Heart left ventricle (tissue), 16 donors: ENCODE measurements around the gene CHD9. TPM values are rescaled to one million over a fixed set of nuclear protein-coding genes. Genes with fewer than 3 reads are reported as not detected.

Experiments
- ATAC-seq, 4 donors: fragments of 200-7000 bp; cut with Tn5 transposase; one replicate each; pipeline ENCODE4 v1.9.1; 2020 to 2022; ENCODE audit warnings: moderate library complexity in 4 of 4, mild to moderate bottlenecking in 3 of 4, moderate number of reproducible peaks in 1 of 4
- DNase-seq, 5 donors: peaks; one replicate each; pipeline ENCODE4 v3.0.0-alpha.2; 2020
- H3K27ac ChIP-seq, 12 donors: fragments of 200-600 bp; sonication (generic) in 4 of 12; one replicate each; pipeline versions ENCODE4 v1.5.0 to v1.8.0; 2016 to 2022; ENCODE audit warnings: mild to moderate bottlenecking in 2 of 12
- H3K27me3 ChIP-seq, 9 donors: fragments of 200-600 bp; sonication (generic) in 2 of 9; one replicate each; pipeline versions ENCODE4 v1.5.1 to v1.8.0; 2016 to 2022; ENCODE audit warnings: mild to moderate bottlenecking in 3 of 9
- H3K36me3 ChIP-seq, 9 donors: fragments of 200-600 bp; sonication (generic) in 2 of 9; one replicate each; pipeline versions ENCODE4 v1.5.0 to v1.8.0; 2018 to 2022; ENCODE audit warnings: mild to moderate bottlenecking in 2 of 9
- H3K4me1 ChIP-seq, 12 donors: fragments of 200-600 bp; sonication (generic) in 4 of 12; one replicate each; pipeline versions ENCODE4 v1.5.0 to v1.8.0; 2016 to 2022; ENCODE audit warnings: mild to moderate bottlenecking in 3 of 12
- H3K4me3 ChIP-seq, 12 donors: fragments of 200-600 bp; sonication (generic) in 4 of 12; one replicate each; pipeline versions ENCODE4 v1.5.0 to v1.8.0; 2017 to 2022; ENCODE audit warnings: mild to moderate bottlenecking in 9 of 12, moderate library complexity in 4 of 12
- H3K9me3 ChIP-seq, 12 donors: fragments of 200-600 bp; sonication (generic) in 4 of 12; one replicate each; pipeline versions ENCODE4 v1.5.0 to v1.8.0; 2016 to 2022; ENCODE audit warnings: mild to moderate bottlenecking in 1 of 12
- POLR2A ChIP-seq, 2 donors: fragments of 450-650 bp; IDR thresholded peaks; one replicate each; pipeline ENCODE4 v1.6.1; 2017; ENCODE audit warnings: antibody characterized with exemption in 2 of 2, mild to moderate bottlenecking in 2 of 2, moderate library complexity in 2 of 2
- WGBS, 4 donors: extraction: QIAGEN DNeasy Blood & Tissue Kit in 2 of 4; methylation state at CpG; one replicate each; pipeline versions ENCODE4 v1.1.5 to v1.1.7; 2013 to 2018; 5-methylcytosine and 5-hydroxymethylcytosine counted together
- intact Hi-C, 10 donors: fragments of 100-400 bp; cut with DNase I; formaldehyde crosslinking; loops; one replicate each; pipeline versions ENCODE4 v1.11.1 to v1.14.2; 2022
- polyA plus RNA-seq, 2 donors: library from polyadenylated mRNA; stranded (reverse); fragments of 200-250 nt; gene quantifications; one replicate each; pipeline ENCODE4 v1.2.3, GENCODE V29; 2013
- total RNA-seq, 9 donors: library from RNA; depleted of rRNA in 2 of 9; stranded (reverse); fragments of >200 nt in 2 of 9; fragmentation: NEBNext Ultra II Directional in 3 of 9; extraction: Animal tissue kit (Norgen Biotek cat#: 25700) in 3 of 9; gene quantifications; one replicate each; pipeline versions ENCODE4 v1.1.0 to v1.2.4, GENCODE V29; 2016 to 2023
- TF ChIP-seq, protein P1 (sequence below), 12 donors: fragments of 200-600 bp; sonication (generic) in 4 of 12; IDR thresholded peaks; one replicate each; pipeline versions ENCODE4 v1.5.0 to v1.8.0; 2018 to 2022; ENCODE audit warnings: antibody characterized with exemption in 12 of 12, mild to moderate bottlenecking in 5 of 12
- donor health status: ischemic (EF 13 %, LVEDD 7.1; RV severe dilation, severe dysfunction).
- donor health status: healthy with polysubstance abuse.
- donor health status: DM: no; HTN: yes; CAD: no.
- donor health status: DM: no; HTN: no; CAD: no.
- donor health status: ischemic (EF 25% LVEDD 6.9; RV normal size, moderate dysfunction).
- donor health status: ischemic (EF 25% LVEDD 5.7; RV mildly dilated, moderate dysfunction).
- donor health status: healthy.
- donor health status: DM: yes; HTN: yes; CAD: no.
- donor health status: ischemic (EF 35%, LVEDD 5.7; RV mildly dilated, moderate dysfunction).
- donor health status: nonischemic (EF 11% LVEDD 7.7; RV severe dilation, severe dysfunction).
- donor health status: DM: yes; HTN: yes; CAD: no.
- donor health status: PGD.
- donor health status: ischemic (EF 29% LVEDD 5.4; RV normal size, mild dysfunction).
- donor health status: nonischemic (EF 23%, LVEDD 6.1; RV moderate dilation, normal function).

CHD9 gene
- total and polyA plus RNA-seq, 11 donors = 11.8 to 56.2 (median 41.3) TPM

DNA sequence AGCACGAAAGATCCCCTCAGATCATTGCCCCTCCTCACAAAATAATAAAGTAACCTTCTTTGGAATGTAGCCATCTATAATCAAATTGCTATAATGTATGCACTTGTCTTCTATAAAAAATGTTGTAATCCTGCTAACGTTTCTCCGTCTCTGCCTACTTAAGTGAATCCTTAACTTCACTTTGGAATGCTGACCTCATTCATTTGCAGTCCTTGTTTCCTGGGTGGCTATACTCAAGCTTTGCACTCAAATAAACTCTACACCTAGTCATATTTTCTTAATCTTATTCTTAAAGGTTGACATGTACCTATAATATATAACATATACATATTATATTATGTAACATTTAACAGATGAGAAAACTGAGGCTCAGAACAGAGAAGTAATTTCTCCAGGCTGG, 24.8 kb upstream of the CHD9 start:
- intact Hi-C loops = loop anchor here in 1 of 10 donors (10.0 kb wide), 1 partner anchor 835 kb away; no protein-coding TSS in a partner anchor
- ATAC-seq (no peak), DNase-seq (no peak)
- no peaks in the 10 kb centered on the region for H3K36me3 ChIP-seq
- H3K9me3 ChIP-seq = peaks cover 0 to 5% (median 0%) of the 10 kb centered on the region in 12 donors
- no peaks in the 10 kb centered on the region for H3K27me3 ChIP-seq
- WGBS, 4 donors = 78 to 88% (median 85%) methylated on average over 3 of the region's 3 CpGs
- H3K4me3 ChIP-seq = no peak overlapping the region
- H3K27ac ChIP-seq = no peak overlapping the region
- H3K4me1 ChIP-seq = no peaks in the 10 kb centered on the region
- TF ChIP-seq, protein P1, sequence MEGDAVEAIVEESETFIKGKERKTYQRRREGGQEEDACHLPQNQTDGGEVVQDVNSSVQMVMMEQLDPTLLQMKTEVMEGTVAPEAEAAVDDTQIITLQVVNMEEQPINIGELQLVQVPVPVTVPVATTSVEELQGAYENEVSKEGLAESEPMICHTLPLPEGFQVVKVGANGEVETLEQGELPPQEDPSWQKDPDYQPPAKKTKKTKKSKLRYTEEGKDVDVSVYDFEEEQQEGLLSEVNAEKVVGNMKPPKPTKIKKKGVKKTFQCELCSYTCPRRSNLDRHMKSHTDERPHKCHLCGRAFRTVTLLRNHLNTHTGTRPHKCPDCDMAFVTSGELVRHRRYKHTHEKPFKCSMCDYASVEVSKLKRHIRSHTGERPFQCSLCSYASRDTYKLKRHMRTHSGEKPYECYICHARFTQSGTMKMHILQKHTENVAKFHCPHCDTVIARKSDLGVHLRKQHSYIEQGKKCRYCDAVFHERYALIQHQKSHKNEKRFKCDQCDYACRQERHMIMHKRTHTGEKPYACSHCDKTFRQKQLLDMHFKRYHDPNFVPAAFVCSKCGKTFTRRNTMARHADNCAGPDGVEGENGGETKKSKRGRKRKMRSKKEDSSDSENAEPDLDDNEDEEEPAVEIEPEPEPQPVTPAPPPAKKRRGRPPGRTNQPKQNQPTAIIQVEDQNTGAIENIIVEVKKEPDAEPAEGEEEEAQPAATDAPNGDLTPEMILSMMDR (IDR thresholded peaks at IDR 0.05) = no peak
- TF ChIP-seq POLR2A (IDR thresholded peaks at IDR 0.05) = no peak

DNA sequence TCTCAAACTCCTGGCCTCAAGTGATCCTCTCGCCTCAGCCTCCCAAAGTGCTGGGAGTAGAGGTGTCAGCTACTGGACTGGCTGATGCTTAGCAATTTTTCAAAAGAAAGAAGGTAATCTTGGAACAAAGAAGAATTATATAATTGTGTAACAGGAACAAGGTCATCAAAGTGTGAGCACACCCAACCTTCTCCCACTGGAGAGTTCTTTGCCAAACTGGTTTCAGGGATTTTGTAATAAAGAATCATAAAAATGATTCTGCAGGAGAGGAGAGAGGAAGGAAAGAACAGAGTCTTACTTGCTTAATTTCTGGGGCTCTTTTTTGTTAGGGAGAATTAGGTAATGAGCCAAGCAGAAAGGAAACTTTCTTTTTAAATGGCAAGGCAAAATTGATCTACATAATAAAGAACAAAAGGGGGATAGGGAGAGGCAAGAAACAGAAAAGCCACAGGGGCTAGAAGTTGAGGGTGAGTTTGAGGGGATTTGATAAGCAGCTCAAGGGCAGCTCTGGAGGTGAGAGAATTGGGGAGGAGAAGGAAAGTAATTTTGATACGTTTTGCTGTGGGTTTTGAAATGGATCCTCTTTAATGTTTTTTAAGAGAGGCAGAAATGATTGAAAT, 23.4 kb upstream of the CHD9 start:
- intact Hi-C loops = no loop called here
- H3K9me3 ChIP-seq = peaks cover 0 to 5% (median 0%) of the 10 kb centered on the region in 12 donors
- no peak for TF ChIP-seq POLR2A (IDR thresholded peaks at IDR 0.05)
- TF ChIP-seq, protein P1 (IDR thresholded peaks at IDR 0.05) = no peak
- peak overlapping the region in 1 of 12 donors; percentile 20 for H3K27ac ChIP-seq
- ATAC-seq (no peak), DNase-seq (no peak)
- no peaks in the 10 kb centered on the region for H3K36me3 ChIP-seq
- H3K4me3 ChIP-seq = no peak overlapping the region
- no peaks in the 10 kb centered on the region for H3K27me3 ChIP-seq
- WGBS, 4 donors = 52 to 59% (median 56%) methylated on average over 2 of the region's 2 CpGs
- H3K4me1 ChIP-seq = no peaks in the 10 kb centered on the region

GRCh38 chr16:53034306-53034705, 20.5 kb upstream of the CHD9 start:
- intact Hi-C loops = no loop called here
- Histone ChIP-seq H3K36me3 (no peaks in the 10 kb centered on the region), H3K27ac (no peak overlapping the region), H3K27me3 (no peaks in the 10 kb centered on the region), H3K4me1 (no peaks in the 10 kb centered on the region), H3K9me3 (peaks cover 0 to 5% (median 0%) of the 10 kb centered on the region in 12 donors), H3K4me3 (no peak overlapping the region)
- TF ChIP-seq, protein P1 (IDR thresholded peaks at IDR 0.05) = no peak
- no peak for DNase-seq
- ATAC-seq = no peak
- 84 to 96% (median 93%) methylated on average over 6 of the region's 6 CpGs for WGBS, 4 donors

GRCh38 chr16:53035176-53035942, 19.4 kb upstream of the CHD9 start:
- intact Hi-C loops = no loop called here
- TF ChIP-seq, protein P1 (IDR thresholded peaks at IDR 0.05) = no peak
- no peak for TF ChIP-seq POLR2A (IDR thresholded peaks at IDR 0.05)
- Histone ChIP-seq H3K27me3 (no peaks in the 10 kb centered on the region), H3K9me3 (peaks cover 0 to 5% (median 0%) of the 10 kb centered on the region in 12 donors), H3K4me1 (no peaks in the 10 kb centered on the region), H3K4me3 (no peak overlapping the region), H3K27ac (no peak overlapping the region), H3K36me3 (no peaks in the 10 kb centered on the region)
- WGBS, 4 donors = 77 to 89% (median 81%) methylated on average over 3 of the region's 3 CpGs
- ATAC-seq (no peak), DNase-seq (no peak)
